Inferior parietal cortex (tissue), 1 donor: Measurements from ENCODE around the gene WWOX.

ENCODE experiments used
- DNase-seq: peaks from one replicate; pipeline ENCODE4 v3.0.0-alpha.2; 2016; ENCODE audit errors: extremely low spot score

Gene WWOX

DNA sequence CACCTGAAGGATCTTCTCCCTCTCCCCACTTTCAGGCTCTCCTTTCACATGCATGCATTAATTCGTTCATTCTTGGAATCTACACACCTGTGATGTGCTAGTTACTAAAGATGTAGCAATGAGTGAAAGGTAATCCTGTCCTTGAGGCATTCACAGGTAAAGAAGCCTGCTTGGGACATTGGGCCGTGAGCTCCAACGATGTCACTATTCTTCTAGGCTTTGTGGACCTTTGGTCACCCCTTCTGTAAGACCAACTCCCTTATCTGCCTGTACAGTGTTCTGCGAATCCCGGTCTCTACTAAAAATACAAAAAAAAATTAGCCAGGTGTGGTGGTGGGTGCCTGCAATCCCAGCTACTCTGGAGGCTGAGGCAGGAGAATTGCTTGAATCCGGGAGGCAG lies 892.5 kb downstream of the WWOX start:
- DNase-seq: no peak

DNA sequence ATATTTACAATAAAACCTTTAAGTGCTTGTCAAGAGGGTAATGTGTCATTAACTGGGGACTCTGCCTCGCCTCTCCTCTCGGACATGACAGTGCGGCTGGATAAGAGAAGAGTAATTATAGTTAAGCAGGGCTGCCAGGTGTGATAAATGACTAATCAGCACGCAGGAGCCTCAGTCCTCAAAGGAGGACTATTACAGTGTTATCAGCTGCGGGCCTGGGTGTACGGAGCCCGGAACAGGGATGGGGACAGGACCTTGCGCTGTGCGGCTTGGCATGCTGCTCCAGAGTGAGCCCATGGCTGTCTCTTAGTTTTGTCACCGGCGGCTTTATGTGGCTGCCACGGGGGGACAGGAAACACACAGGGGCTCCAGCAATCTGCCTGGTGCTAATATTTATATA lies 893.9 kb downstream of the WWOX start:
- no peak for DNase-seq

DNA sequence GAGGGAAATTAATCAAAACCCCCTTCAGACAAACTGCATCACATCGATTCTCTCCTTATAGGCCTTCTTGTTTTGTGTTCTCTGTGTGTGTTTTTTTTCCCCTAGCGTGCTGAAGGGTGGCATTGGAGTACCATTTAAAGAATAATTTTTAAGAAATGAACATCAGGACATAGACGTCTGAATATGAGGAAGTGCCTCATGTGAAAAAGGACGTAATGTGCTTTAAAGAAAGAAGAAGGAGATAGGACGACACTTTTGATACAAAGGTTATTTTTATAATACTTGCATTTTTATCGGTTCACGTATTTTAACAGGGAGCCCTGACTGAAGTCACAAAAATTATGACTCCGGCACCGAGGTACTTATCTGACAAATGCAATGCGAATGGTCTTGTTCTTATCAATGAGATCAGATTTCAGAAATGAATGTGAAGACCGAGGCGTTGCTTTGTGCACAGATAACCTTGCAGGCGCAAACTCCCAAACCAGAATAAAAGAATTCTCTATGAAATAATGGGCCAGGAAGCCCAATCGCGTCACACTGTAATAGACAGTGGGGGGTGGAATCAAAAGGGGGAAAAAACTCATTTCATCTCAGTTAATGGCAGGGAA lies 894.8 kb downstream of the WWOX start:
- DNase-seq: no peak

DNA sequence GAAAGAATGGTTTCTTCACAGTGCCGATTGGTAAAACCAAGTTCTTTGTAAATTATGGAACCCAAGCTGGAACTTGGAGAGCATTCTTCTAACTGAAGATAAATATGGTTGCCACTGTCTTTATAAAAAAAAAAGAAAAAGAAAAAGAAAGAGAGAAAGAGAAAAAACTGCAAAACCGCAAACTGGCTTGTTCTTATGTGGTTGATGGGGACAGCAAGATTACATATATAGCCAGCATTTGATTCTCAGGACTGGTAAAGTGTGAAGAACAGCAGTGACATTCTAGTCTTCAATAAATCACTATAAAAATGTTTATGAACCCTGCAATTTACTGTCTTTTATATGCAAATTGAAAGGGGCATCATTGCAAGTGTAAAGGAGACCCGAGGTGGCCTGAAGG lies 896.0 kb downstream of the WWOX start:
- DNase-seq: no peak

DNA sequence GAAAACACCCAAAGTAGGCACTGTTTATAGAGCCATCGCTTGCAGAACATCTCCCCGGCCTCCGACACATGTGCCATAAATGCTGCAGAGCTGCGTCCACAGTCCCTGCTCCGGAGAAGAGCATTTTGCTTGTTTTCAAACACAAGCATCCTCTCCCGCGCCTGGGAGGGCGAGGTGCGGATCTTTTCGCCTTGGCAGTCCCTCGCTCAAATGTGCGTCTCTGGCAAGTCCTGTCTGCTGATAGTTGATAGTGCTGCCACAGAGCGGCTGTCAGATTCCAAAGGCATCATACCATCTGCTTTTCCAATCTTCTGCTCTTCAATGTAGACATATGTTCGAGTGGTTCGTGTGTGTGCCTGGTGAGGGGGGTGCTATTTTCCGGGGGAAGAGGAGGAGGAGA lies 897.3 kb downstream of the WWOX start:
- DNase-seq: peak; percentile 29

DNA sequence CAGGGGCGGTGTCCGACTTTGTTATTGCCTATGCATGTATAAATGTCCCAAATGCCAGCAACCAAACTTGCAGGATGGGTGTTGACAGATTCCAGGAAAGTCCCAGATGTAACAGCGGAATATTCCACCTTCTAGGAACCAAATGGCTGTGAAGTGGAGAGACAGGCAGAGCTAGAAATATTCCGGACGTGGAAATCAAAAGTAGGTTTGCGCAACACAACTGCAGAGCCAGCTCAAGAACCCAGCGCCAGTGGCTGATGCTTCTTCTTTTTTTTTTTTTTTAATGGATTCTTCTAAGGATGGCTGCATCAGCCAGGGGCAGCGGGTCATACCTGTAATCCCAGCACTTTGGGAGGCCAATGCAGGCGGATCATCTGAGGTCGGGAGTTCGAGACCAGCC lies 899.4 kb downstream of the WWOX start:
- DNase-seq: no peak

DNA sequence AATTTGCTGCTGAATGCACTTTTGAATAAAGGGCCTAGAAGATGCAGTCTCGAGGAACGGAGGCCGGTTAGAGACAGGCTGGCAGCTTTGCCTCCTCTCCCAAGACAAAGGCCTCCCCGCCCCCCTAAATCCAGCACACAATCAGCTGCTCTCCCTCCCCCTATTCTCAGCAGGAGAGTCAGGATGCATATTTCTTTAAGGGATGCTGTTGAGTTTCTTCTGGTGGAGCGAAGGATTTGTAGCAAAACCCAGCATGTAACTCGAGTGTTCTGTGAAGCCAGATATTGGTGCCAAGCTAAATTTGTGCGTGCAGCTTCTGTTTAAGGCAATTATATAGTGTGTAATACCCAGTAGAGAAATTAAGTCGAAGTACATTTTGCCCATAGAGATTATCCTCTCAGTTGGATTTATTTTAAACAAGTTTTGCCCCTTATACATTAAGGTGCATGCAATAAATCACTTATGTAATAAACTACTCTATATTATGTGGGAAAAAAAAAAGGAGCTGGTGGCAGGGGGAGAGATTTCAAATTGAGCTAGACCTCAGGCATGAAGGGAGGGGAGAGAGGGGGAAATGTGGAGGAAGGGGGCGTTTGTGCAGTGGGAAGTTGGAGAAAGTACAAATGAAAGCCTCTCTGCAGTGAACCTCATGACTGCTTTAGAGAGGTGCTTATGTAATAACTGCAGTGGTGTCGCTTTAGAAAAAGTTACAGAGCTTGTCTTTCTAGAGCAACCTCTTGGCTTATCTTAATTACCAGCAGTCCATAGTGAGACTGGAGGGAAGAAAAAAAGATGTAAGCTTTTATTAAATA lies 901.9 kb downstream of the WWOX start:
- no peak for DNase-seq

DNA sequence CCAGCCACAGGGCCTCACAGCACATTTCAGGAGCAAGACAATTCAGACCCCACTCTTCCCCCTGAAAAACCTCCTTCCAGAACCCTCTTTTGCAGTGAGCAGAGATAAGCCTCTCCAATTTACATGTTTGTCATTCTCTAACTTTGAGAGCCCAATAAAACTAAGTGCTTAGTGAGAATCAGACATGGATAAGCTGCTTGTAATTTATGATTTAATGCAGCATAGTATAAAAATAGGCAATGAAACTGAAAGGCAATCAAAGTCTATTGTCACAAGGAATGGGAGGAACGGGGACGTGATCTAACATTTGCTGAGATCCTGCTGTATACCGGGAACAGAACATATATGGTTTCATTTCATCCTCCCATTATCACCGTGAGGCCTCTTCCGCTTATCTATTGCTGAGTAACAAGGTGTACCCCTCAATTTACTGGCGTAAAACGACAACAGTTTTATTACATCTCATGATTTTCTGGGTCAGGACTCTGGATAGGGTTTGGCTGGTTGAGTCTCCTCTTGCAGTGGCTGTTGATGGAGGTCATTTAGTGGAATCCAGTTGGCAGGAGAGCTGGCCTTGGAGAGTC lies 903.7 kb downstream of the WWOX start:
- DNase-seq: no peak

DNA sequence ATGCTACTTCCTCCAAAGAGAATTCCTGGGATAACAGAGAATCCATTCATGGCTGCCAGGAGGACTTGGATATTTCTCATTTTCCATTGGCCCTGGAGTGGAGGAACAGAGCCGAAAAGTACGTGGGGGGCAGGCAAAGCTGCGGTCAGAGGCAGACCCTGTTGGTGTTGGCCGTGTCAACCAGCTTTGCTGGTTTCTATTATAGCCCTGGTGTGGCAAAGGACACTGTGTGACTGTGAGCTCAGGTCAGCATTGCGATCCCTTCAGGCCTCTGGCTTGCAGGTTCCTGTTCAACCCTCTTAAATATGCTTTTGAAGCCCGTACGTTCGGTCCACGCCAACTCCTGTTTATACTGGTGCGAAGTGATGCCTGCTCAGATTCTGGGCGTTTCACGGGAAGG lies 904.9 kb downstream of the WWOX start:
- no peak for DNase-seq

DNA sequence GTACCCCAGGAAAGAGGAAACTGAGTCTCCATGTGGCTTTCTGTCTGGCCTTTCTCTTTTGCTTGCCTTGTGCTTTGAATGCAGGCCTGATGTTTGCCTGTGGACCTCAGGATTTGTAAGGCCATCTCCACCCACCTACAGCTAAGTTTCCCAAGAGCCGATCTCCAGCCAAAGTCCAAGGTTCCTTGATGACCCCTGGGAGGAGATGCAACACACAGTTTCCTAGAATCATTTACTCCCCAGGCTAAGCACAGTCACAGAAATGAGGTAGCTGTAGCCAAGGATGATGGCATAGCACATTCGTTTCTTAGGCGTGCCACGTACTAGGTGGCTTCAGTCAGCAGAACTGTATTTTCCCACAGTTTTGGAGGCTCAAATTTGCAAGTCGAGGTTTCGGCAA lies 905.6 kb downstream of the WWOX start:
- DNase-seq: no peak

DNA sequence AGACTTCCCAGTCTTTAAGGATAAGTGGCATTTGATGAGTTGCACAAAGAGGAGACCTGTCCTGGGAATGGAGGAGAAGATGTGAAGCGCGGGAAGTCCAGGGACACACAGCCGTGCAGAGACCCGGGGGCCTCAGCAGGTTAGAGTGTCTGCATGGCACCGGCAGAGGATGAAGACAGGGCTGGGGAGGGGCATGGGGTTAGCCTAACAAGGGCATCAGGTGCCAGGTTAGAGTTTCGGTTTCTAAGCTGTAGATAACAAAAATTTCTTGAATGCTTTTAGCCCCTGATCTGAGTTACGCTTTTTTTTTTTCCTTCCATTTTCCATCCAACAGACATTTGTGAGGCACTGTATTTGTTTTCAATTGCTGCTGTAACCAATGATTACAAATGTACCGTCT lies 906.8 kb downstream of the WWOX start:
- DNase-seq: no peak

DNA sequence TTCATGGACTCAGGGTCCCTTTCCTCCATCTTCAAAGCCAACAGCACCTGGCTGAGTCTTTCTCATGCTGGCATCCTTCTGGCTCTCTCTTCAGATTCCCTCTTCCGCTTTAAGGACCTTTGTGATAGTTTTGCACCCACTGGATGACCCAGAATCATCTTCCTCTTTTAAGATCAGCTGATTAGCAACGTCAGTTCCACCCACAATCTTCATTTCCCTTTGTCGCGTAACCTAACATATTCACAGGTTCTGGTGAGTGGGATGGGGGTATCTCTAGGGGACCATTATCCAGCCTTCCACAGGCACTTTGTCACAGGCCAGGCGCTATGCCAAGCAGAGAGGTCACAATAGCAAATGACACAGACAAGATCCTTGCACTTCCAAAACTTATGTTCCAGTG lies 907.3 kb downstream of the WWOX start:
- DNase-seq: no peak

DNA sequence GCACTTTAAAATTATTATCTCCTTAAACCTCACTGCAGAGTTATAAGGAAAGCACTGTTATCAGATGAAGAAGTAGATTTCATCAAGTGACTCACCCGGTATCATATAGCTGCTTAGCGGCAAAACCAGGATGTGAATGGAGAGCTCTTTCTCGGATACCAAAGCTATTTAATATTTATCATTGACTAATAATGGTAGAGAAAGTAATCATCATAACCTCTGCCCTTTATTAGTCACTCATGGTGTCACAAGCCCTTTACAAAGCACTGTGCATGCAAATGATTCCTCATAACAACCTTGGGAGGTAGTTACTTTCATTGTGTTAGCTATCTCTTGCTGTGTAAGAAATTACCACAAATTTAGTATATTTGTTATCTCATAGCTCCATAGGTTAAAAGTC lies 908.2 kb downstream of the WWOX start:
- DNase-seq: no peak

DNA sequence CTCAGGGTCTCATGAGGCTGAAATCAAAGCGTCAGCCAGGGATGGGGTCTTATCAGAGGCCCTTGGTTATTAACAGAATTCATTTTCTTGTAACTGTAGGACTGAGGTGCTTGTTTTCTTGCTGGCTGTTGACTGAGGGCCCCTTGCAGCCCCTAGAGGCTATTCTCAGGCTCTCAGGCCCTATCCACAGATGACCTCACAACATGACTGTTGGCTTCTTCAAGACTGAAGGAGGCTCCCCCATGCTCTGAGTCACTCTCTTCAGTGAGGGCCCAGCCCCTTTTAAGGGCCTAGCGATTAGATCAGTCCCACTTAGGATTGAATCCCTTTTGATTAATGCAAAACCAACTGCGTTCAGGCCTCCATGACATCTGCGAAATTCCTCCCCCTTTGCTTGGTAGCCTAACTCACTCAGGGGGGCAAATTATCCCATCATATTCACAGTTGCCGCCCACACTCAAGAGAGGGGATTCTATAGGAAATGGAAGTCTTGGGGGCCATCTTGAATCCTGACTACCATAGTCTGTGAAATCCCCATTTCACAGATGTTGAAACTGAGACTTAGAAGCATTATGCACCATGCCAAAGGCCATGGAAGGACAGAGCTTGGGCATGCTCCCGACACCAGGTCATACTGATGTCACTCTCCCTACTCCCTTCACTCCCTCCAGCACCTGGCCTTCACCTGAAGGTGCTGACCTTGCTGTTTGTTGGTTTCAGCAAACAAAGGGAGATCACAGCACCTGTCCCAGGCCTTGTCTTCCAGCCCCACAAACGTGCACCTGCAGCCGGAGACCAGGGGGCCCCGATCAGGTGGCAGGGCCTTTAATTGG lies 908.8 kb downstream of the WWOX start:
- no peak for DNase-seq

DNA sequence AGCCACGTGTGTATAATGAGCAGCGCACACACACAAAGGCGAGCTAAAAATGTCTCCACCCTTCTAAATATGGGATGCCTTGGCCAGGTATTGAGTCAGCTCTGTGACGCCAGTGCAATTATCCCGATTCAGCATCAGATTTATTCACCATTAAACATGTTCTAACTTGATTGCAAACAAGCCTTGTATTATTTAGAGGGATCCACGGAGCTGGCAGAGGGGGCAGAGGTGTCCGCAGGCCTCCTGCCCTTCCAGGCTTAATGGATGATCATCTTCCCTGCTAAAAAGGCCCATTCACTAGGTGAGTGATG lies 909.4 kb downstream of the WWOX start:
- no peak for DNase-seq

DNA sequence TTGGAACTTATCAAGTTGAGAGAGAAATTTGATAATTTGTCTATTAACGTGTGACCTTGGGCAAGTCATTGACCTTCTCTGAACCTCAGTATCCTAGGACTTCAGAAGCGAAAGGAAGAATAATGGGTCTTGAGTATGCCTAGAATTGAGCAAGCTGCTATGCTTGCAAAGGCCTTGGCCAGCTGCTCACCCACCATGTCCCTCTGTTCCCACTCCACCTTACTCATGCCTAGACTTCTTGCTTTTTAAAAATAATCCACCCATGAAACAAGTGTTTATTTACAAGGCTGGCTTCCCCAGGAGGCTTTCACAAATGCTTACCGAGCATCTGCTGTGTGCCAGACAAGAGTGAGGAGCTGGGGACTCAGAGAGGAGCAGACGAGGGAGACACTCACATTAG lies 910.4 kb downstream of the WWOX start:
- no peak for DNase-seq

DNA sequence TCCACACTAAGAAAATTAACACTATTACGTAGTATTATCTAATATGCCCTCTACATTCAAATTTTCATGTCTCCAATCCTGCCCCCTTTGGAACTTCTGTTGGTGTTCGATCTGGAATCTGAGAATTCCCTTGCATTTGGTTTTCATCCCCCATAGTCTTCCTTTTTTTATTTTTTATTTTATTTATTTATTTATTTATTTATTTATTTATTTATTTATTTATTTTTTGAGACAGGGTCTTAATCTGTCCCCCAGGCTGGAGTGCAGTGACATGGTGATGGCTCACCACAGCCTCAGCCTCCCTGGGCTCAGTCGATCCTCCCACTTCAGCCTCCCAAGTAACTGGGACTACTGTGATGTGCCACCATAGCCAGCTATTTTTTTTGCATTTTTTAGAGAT lies 911.8 kb downstream of the WWOX start:
- no peak for DNase-seq

DNA sequence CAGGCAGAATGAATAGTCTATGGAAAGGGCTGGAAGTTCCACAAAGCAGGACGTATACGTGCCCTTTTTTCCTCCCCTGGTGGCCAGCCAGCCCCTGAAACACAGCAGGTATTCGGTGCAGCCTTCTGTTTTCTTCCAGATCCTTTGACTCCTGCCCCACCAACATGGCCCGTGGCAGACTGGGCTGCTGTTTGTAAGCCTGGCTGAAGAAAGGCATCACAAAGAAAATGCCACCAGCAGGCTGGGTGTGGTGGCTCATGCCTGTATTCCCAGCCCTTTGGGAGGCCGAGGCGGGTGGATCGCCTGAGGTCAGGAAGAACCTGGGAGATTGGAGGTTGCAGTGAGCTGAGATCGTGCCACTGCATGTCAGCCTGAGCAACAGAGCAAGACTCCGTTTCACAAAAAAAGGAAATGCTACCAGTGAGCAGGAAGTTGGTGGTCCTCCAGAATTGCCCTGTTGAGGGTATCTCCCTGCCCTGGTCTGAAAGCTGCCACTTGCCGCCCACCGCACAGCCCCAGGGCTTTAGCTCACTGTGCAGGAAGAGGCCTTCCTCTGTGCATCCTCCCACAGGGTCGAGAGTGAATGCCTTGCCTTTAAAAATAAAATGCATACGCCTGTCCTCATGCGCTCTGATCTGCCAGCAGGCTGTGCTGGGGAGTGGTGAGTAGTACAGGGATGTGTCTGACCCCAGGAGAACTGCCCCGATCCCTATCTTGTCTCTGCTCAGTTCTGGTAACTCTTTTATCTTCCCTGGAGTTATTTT lies 913.4 kb downstream of the WWOX start:
- DNase-seq: no peak

DNA sequence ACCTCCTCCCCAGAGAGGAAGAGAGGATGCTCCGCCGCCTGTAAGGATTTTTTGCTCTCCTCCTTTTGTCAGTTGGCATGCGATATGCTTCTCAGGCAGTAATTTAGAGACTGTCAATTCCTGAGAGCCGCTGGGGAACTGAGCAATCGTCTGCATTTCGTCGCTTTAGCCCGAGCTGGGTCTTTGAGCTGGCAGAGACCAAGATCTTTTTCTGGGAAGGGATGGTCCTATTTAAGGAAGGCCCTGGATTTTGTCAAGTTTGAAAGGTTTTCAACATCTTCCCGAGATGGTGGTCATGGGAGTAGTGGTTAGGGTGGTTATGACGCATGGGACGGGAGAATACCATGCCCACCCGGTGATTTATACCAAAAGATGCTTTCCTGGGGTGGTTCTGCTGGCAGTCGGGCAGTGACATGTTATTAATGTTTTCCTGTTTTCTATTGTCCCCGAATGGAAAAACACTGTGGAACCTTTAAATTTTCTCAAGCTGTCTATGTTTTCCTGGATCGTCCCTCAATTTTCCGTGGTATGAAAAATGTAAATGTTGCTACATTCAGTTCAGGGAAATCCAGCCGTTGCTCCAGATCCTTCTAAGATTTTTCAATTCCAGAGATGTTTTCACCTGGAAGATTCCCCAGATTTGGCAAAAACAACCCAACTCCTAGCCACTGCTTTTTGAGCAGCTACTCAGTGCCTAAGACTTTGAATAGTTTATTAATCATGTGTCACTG lies 914.6 kb downstream of the WWOX start:
- DNase-seq: no peak

DNA sequence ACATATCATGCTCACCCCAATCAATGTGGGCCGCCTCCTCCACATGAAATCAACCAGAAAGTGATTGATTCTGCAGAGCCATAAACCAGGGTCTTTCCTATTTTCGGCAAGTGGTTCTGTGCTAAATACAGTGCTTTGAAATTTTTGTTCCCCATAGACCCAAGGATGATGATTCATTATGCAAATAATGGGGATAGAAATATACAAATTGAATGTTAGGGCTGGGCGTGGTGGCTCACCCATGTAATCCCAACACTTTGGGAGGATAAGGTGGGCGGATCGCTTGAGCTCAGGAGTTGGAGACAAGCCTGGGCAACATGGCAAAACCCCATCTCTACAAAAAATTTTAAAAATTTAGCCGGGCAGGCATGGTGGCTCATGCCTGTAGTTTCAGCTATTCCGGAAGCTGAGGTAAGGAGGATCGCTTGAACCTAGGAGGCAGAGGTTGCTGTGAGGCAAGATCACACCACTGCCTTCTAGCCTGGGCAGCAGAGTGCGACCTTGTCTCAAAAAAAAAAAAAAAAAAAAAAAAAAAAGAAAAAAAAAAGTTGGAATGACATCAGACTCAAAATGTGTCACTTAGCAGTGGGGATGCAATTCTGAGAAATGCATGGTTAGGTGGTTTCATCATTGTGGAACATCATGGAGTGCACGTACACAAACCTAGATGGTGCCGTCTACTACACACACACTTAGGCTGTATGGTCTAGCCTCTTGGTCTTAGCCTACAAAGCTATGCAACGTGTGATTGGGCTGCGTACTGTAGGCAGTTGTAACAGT lies 919.4 kb downstream of the WWOX start:
- no peak for DNase-seq
